Measurements from ENCODE around the gene CACFD1.

Gene CACFD1

DNA sequence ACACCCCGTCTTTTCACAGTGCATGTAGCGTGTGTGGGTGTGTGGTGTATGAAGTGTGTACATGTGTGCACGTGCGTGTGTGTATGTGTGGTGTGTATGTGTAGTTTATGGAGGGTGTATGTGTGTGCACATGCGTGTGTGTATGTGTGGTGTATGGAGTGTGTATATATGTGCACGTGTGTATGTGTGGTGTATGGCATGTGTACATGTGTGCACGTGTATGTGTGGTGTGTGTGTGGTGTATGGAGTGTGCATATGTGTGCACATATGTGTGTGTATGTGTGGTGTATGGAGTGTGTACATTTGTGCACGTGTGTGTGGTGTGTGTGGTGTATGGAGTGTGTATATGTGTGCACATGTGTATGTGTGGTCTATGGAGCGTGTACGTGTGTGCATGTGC is 51.8 kb downstream of the CACFD1 start:
- TF ChIP-seq, protein P1, sequence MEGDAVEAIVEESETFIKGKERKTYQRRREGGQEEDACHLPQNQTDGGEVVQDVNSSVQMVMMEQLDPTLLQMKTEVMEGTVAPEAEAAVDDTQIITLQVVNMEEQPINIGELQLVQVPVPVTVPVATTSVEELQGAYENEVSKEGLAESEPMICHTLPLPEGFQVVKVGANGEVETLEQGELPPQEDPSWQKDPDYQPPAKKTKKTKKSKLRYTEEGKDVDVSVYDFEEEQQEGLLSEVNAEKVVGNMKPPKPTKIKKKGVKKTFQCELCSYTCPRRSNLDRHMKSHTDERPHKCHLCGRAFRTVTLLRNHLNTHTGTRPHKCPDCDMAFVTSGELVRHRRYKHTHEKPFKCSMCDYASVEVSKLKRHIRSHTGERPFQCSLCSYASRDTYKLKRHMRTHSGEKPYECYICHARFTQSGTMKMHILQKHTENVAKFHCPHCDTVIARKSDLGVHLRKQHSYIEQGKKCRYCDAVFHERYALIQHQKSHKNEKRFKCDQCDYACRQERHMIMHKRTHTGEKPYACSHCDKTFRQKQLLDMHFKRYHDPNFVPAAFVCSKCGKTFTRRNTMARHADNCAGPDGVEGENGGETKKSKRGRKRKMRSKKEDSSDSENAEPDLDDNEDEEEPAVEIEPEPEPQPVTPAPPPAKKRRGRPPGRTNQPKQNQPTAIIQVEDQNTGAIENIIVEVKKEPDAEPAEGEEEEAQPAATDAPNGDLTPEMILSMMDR (IDR thresholded peaks at IDR 0.05; ENCODE audit: low read depth, low read length), result no peak

DNA sequence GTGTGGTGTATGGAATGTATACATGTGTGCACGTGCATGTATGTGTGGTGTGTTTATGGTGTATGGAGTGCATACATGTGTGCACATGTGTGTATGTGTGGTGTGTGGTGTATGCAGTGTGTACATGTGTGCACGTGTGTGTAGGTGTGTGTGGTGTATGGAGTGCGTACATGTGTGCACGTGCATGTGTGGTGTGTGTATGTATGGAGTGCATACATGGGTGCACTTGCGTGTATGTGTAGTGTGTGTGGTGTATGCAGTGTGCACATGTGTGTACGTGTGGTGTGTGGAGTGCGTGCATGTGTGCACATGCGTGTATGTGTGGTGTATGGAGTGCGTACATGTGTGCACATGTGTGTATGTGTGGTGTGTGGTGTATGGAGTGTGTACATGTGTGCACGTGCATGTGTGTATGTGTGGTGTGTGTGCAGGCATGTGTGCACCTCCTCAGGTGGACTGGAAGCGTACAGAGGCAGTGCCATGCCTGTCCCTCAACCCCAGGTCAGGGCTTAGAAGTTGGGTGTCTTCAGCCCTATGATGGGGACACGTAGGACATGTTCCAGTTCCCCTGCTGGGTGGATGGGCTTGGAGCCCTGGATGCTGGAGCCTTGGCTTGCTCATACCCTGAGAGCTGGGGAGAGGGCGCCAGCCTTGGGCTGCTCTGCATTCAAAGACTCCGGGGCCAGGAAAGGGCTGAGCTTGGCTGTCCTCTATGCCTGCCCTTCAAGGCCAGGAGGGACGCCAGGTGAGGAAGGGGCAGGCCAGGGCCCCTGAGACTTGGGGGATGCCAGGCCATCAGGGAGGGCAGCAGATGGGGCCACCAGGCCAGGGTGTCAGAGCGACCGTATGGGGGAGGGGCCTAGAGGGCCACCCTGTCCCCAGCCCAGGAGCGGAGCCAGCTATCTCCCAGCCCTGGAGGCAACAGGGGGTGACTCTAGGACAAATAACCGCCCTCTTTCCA is 52.8 kb downstream of the CACFD1 start:
- no peak overlapping the region for H3K4me3 ChIP-seq (ENCODE audit: low read depth, low read length)
- TF ChIP-seq, protein P1 (IDR thresholded peaks at IDR 0.05; ENCODE audit: low read depth, low read length), result no peak

More for the DNA sequence above, 51.8 kb downstream of the CACFD1 start:
- H3K4me3 ChIP-seq (ENCODE audit: low read depth, low read length), result no peak overlapping the region

DNA sequence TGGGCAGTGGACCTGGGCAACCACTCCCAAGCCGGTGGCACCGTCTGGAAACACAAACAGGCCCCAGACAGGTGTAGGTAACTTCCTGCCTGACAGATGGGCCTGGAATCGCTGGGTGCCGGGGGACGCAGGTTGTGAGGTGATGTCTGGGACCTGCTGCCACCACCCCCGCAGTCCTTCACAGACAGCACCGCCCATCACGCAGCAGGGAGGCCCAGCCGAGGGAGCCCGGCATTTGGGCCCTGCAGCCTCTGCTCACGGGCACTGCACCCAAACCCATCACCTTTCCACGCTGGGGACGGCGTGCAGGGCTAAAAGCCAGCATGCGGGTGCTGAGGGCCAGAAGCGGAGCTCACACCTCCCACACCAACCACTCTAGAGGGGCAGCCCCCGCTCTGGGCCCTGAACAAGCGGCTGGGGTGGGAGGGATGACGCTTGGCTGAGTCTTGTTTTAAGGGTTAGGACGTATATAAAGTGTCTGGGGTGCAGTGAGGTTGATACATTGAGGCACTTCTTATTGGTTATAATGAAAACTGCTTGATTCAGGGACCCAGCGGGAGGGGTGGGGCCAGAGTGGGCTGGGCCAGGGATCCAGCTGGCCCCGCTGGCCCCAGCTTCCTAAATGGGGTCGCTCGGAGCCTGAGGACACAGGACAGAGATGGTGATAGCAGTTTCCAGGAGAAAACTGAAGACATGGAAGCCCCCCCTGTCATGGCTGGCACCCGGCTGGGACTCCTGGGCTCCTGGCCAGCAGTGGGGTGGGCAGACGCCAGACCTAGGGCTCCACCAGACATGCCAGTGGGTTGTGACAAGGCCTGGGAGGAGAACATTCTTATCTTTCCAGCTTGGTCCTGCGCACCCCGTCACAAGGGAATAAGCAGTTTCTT is 53.7 kb downstream of the CACFD1 start:
- TF ChIP-seq, protein P1 (IDR thresholded peaks at IDR 0.05; ENCODE audit: low read depth, low read length), result no peak
- no peak overlapping the region for H3K4me3 ChIP-seq (ENCODE audit: low read depth, low read length)

DNA sequence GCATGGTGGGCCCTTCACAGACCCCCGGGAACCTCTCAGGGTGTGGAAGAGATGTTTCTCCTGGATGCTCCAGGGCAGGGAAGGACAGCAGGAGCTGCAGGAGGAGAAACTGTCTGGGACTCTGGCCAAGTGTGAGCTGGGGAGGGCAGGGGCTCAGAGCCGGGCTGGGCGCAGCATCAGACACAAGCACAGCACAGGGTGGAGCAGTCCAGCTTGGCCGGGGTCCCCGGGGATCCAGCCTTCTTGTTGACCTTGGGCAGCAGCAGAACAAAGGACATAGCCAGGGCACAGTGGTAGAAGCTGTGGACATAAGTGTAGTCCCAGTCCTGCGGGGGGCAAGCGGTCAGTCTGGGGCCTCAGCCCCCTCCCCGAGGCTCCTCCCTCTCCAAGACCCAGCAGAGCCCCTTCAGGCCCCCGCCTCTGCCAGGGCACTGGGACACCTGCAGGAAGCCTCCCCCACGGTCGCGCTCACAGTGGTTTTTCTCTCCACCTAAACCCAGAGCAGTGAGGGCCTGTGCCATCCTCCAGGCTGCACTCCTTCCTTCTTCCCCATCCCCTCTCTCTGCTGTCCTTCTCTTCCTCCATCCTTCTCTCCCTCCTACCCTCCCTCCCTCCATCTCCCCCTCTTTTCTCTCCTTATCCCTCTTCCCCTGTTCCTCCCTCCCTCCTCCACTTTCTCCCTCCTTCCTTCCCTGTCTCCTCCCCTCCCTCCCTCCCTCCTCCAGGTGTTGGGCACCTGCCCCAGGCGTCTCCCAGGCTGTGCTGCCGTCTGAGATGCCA is 54.9 kb downstream of the CACFD1 start:
- H3K4me3 ChIP-seq (ENCODE audit: low read depth, low read length), result no peak overlapping the region
- TF ChIP-seq, protein P1 (IDR thresholded peaks at IDR 0.05; ENCODE audit: low read depth, low read length), result no peak

DNA sequence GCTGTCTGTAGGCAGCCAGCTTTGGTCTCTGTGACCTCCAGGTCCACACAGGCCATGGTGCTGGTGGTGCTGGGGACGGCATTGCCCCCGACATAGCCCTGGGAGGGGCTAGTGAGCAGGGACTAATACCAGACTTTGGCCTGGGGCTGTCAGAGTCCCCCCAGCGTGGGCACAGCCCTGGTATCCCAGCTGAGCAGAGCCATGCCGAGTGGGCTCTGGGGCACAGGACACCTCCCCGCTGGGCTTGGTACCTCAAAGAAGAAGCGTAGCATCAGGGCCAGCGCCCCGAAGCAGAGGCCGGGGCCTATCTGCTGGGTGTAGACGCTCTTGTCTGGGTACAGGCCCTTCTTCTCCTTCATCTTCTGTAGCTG is 55.4 kb downstream of the CACFD1 start:
- TF ChIP-seq, protein P1 (IDR thresholded peaks at IDR 0.05; ENCODE audit: low read depth, low read length), result no peak
- H3K4me3 ChIP-seq (ENCODE audit: low read depth, low read length), result no peak overlapping the region

DNA sequence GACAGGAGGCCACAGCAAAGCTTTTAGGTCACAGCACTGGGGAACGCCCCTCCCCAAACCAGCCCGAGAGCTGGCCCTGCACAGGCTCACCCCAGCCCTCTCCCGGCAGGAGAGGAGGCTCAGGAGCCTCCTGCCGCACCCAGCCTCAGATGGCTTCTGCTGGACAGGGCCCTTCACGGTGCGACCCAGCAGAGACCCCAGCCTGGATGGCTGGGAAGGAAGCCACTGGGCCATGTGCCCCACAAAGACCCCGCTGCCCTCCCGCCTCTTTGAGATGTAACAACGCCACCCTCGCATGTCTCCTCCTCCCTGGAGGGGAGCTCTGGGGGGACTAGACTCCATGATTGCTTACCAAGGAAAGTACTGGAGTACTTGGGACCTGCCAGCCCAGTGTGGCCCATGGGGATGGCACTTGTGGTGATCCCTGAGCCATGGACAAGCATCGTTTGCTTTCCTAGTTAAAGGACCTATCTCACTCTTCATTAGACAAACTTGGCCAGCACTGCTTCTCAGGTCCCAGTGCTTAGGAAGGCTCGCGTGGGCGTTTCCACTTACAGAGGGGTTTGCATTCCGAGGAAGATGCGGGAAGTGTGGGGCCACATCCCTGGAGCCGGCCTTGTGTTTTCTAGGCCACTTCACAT is 56.0 kb downstream of the CACFD1 start:
- TF ChIP-seq, protein P1 (IDR thresholded peaks at IDR 0.05; ENCODE audit: low read depth, low read length), result no peak
- H3K4me3 ChIP-seq (ENCODE audit: low read depth, low read length), result no peak overlapping the region

All from WI38 (cell line).